Astrocyte of the cerebellum (primary cell): ENCODE results near the gene LANCL1.
"Not testable (repeated sequence)": the region's sequence is repeated elsewhere in the genome, so short reads cannot be mapped to it uniquely, and the experiment has no call there.

Experiments
- DNase-seq: peaks from one replicate; pipeline ENCODE4 v3.0.0-alpha.2; 2011; ENCODE audit warnings: low read depth
- H3K4me3 ChIP-seq: 2 replicates; pipeline ENCODE4 v1.5.1; 2011; ENCODE audit warnings: mild to moderate bottlenecking, low read depth, low read length, moderate library complexity
- CTCF ChIP-seq: IDR thresholded peaks from 2 replicates; pipeline ENCODE4 v1.5.1; 2012; ENCODE audit warnings: low read length, low read depth, moderate library complexity, mild to moderate bottlenecking; ENCODE audit errors: missing control alignments
- in situ Hi-C: cut with HindIII; loops from 2 replicates; pipeline ENCODE4 v1.10.0; 2017; ENCODE audit warnings: low sequenced_read_pairs

Gene LANCL1

DNA sequence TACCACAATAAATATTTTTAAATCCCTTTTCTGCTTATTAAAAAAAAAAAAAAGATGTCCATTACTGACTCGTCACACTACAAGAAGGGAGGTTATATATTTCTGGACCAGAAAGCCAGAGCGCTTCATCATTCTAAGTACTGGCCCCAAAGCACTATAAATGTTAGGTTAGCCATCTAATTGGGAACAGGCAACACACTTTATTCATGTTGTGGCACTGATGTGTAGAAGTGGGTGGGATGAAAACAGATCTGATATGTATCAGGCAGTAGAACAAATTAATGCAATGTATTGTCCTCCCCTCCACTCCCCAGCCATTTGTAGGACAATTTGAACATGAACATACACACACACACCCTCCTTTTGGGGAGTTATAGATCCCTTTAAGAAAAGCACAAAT is 24.4 kb downstream of the LANCL1 start:
- TF ChIP-seq CTCF = no peak
- in situ Hi-C loops = no loop called here
- H3K4me3 ChIP-seq = no peak overlapping the region
- no peak for DNase-seq

DNA sequence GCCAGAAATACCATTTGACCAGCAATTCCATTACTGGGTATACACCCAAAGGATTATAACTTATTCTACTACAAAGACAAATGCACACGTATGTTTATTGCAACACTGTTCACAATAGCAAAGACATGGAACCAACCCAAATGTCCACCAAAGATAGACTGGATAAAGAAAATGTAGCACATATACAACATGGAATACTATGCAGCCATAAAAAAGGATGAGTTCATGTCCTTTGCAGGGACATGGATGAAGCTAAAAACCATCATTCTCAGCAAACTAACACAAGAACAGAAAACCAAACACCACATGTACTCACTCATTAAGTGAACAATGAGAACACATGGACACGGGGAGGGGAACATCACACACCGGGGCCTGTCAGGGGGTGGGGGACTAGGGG is 25.6 kb downstream of the LANCL1 start:
- DNase-seq, in situ Hi-C loops, H3K4me3 ChIP-seq: not testable (repeated sequence)

DNA sequence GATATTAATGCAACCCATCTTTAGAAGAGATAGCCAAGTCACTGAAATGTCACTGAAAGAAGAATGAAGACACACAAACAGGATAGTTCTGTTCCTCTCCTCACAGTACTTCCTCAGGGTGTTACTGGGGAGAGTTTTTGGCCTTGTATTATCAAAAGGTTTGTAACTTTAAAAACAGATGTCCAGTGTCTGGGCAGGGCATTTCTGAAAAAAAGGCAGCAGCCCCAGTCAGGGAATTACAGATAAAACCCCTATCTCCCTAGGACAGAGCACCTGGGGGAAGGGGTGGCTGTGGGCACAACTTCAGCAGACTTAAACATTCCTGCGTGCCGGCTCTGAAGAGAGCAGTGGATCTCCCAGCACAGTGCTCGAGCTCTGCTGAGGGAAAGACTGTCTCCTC is 30.8 kb downstream of the LANCL1 start:
- in situ Hi-C loops = no loop called here
- no peak for TF ChIP-seq CTCF
- H3K4me3 ChIP-seq = no peak overlapping the region
- DNase-seq = no peak

DNA sequence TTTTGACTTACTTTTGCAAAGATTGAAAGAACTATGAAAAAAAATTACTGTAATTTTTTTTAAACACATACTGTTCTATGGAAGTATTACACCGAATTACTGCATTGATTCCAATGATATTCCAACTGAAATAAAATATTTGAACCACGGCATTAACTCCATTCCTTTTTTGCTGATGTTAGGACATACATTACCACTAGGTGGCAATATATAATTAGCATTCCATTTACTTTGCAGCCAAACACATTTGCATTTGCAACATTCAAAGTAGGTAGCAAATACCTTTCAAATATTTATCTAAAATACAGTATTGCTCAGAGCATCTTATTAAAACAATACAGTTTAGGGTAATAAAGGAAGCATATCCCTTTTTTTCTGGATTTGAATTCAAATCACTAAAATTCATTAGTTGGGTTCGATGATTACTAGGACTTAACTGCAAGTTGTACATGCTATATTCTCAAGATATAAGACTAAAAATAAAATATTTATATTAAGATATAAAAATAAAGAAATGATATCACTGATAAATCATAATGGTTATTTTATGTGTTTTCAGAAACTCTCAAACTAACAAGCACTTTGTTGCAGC is 31.3 kb downstream of the LANCL1 start:
- TF ChIP-seq CTCF = peak; percentile 34
- in situ Hi-C loops = no loop called here

GRCh38 chr2:210443527-210443926 is 33.0 kb downstream of the LANCL1 start:
- no peak for DNase-seq
- in situ Hi-C loops = no loop called here
- no peak overlapping the region for H3K4me3 ChIP-seq
- TF ChIP-seq CTCF = no peak

More for the DNA sequence above, 31.3 kb downstream of the LANCL1 start:
- H3K4me3 ChIP-seq = no peak overlapping the region
- DNase-seq = peak; percentile 1

- TF ChIP-seq CTCF = no peak
- DNase-seq = no peak
- in situ Hi-C loops = no loop called here
- H3K4me3 ChIP-seq = no peak overlapping the region
These were observed 33.7 kb downstream of the LANCL1 start for GRCh38 chr2:210442878-210443277.

DNA sequence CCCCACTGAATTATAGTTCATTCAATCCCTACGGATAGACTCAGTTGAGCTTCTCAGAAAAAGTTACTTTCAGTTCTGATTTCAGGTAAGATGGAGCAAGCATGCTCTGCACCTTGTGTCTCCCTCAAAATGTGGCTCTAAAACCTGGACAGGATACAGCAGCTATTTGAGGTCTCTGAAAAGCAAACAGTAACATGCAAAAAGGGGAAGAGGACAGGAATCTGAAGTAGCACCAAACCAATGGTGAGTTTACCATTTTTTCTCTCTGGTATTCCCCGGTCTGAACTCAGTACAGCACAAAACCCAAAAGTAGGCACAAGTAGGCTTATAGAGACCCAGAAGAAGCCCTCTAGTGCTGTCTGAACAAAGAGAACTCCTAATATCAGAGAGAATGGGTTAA is 34.1 kb downstream of the LANCL1 start:
- no peak overlapping the region for H3K4me3 ChIP-seq
- in situ Hi-C loops = no loop called here
- no peak for TF ChIP-seq CTCF
- DNase-seq = no peak
